Inferior parietal cortex (tissue), 1 donor: ENCODE results near the gene TNP2.
"Not testable (repeated sequence)": the region's sequence is repeated elsewhere in the genome, so short reads cannot be mapped to it uniquely, and the experiment has no call there.

Experiments
- DNase-seq: peaks from one replicate; pipeline ENCODE4 v3.0.0-alpha.2; 2016; ENCODE audit errors: extremely low spot score

TNP2 gene

GRCh38 chr16:11300560-11300892, 31.4 kb upstream of the TNP2 start:
- no peak for DNase-seq

- DNase-seq, result no peak
These were observed 30.9 kb upstream of the TNP2 start for GRCh38 chr16:11299865-11300559.

GRCh38 chr16:11298950-11299547, 29.9 kb upstream of the TNP2 start:
- DNase-seq, result not testable (repeated sequence)

- no peak for DNase-seq
These were observed 29.2 kb upstream of the TNP2 start for GRCh38 chr16:11298143-11298900.

- peak; percentile 42 for DNase-seq
These were observed 28.5 kb upstream of the TNP2 start for GRCh38 chr16:11297492-11298142.

- no peak for DNase-seq
These were observed 27.8 kb upstream of the TNP2 start for GRCh38 chr16:11296706-11297491.

- DNase-seq, result no peak
These were observed 27.2 kb upstream of the TNP2 start for GRCh38 chr16:11296351-11296705.

GRCh38 chr16:11295672-11296071, 26.5 kb upstream of the TNP2 start:
- DNase-seq, result no peak

- DNase-seq, result no peak
These were observed 23.1 kb upstream of the TNP2 start for GRCh38 chr16:11292076-11292748.

GRCh38 chr16:11291091-11291703, 22.1 kb upstream of the TNP2 start:
- DNase-seq, result no peak

GRCh38 chr16:11290102-11290893, 21.2 kb upstream of the TNP2 start:
- no peak for DNase-seq

- DNase-seq, result not testable (repeated sequence)
These were observed 20.6 kb upstream of the TNP2 start for GRCh38 chr16:11289696-11290095.

- no peak for DNase-seq
These were observed 20.1 kb upstream of the TNP2 start for GRCh38 chr16:11289202-11289601.

GRCh38 chr16:11285842-11286241, 16.7 kb upstream of the TNP2 start:
- no peak for DNase-seq

- DNase-seq, result no peak
These were observed 14.7 kb upstream of the TNP2 start for GRCh38 chr16:11283820-11284248.

- no peak for DNase-seq
These were observed 11.7 kb upstream of the TNP2 start, which contains the start of gene PRM1 for GRCh38 chr16:11280616-11281522. Gene PRM1, minus strand, starts transcription at chr16:11281330. Its CDS starts 92 bp downstream, at chr16:11281238.

- no peak for DNase-seq
These were observed 9.8 kb upstream of the TNP2 start for GRCh38 chr16:11278681-11279628.
